NCI-H2171 (cell line): ENCODE measurements around the gene INO80D.
"Not testable (repeated sequence)": the region's sequence is repeated elsewhere in the genome, so short reads cannot be mapped to it uniquely, and the experiment has no call there.

Experiments used
- DNase-seq: peaks from one replicate; lab custom pipeline; 2025; lab: John Stamatoyannopoulos, UW

The INO80D gene

GRCh38 chr2:206084439-206084869, 1.5 kb downstream of the INO80D start:
- DNase-seq: peak; percentile 10

GRCh38 chr2:206083602-206084438, 2.2 kb downstream of the INO80D start:
- no peak for DNase-seq

- no peak for DNase-seq
Observed at GRCh38 chr2:206082298-206082843, 3.6 kb downstream of the INO80D start.

- DNase-seq: no peak
Observed at GRCh38 chr2:206080927-206081326, 5.0 kb downstream of the INO80D start.

GRCh38 chr2:206079699-206080465, 6.1 kb downstream of the INO80D start:
- DNase-seq: no peak

GRCh38 chr2:206077879-206078278, 8.1 kb downstream of the INO80D start:
- not testable (repeated sequence) for DNase-seq

- DNase-seq: peak; percentile 4
Observed at GRCh38 chr2:206075113-206075512, 10.9 kb downstream of the INO80D start.

- no peak for DNase-seq
Observed at GRCh38 chr2:206071807-206072206, 14.2 kb downstream of the INO80D start.

GRCh38 chr2:206069417-206069816, 16.6 kb downstream of the INO80D start:
- DNase-seq: no peak

- no peak for DNase-seq
Observed at GRCh38 chr2:206068207-206068606, 17.8 kb downstream of the INO80D start.

- DNase-seq: no peak
Observed at GRCh38 chr2:206064077-206064476, 21.9 kb downstream of the INO80D start.

GRCh38 chr2:206063635-206064034, 22.3 kb downstream of the INO80D start:
- no peak for DNase-seq

- DNase-seq: no peak
Observed at GRCh38 chr2:206062724-206063123, 23.2 kb downstream of the INO80D start.

- no peak for DNase-seq
Observed at GRCh38 chr2:206056286-206056685, 29.7 kb downstream of the INO80D start.

- DNase-seq: no peak
Observed at GRCh38 chr2:206054952-206055351, 31.0 kb downstream of the INO80D start.

- no peak for DNase-seq
Observed at GRCh38 chr2:206051912-206052311, 34.1 kb downstream of the INO80D start.

GRCh38 chr2:206049392-206049791, 36.6 kb downstream of the INO80D start:
- no peak for DNase-seq

- DNase-seq: no peak
Observed at GRCh38 chr2:206045251-206045650, 40.7 kb downstream of the INO80D start.

GRCh38 chr2:206040525-206040924, 45.4 kb downstream of the INO80D start:
- DNase-seq: no peak

- DNase-seq: not testable (repeated sequence)
Observed at GRCh38 chr2:206035393-206035792, 50.6 kb downstream of the INO80D start.

- not testable (repeated sequence) for DNase-seq
Observed at GRCh38 chr2:206033452-206033851, 52.5 kb downstream of the INO80D start.

GRCh38 chr2:206031950-206032567, 53.9 kb downstream of the INO80D start:
- no peak for DNase-seq
